LNCAP (cell line): ENCODE measurements around the gene TOLLIP.

ENCODE experiments used
- TF ChIP-seq, protein P1 (sequence below): fragments of 450-650 bp; IDR thresholded peaks from 2 replicates; pipeline ENCODE4 v1.5.1; 2017; ENCODE audit warnings: mild to moderate bottlenecking

Gene TOLLIP

DNA sequence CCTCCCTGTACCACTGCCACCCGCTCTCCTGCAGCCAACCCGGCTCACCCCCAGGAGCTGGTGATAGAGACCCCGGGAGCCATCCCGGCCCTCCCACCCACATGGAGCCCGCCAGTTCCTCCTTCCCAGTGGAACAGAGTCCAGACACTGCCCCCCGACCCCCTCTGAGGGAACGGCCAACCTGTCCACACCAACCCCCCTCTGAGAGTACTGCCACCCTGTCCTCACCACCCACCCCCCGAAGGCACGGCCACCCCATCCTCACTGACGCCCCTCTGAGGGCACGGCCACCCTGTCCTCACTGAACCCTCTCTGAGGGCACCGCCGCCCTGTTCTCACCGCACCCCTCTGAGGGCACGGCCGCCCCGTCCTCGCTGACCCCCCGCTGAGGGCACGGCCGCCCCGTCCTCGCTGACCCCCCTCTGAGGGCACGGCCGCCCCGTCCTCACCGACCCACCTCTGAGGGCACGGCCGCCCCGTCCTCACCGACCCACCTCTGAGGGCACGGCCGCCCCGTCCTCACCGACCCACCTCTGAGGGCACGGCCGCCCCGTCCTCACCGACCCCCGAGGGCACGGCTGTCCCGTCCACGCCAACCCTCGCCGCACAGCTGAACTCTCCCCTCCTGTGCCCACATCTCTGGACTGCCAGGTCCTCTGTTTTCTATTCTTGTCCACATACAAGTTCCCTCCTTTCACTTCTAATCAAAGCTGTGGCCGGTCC, 18.0 kb downstream of the TOLLIP start:
- TF ChIP-seq, protein P1, sequence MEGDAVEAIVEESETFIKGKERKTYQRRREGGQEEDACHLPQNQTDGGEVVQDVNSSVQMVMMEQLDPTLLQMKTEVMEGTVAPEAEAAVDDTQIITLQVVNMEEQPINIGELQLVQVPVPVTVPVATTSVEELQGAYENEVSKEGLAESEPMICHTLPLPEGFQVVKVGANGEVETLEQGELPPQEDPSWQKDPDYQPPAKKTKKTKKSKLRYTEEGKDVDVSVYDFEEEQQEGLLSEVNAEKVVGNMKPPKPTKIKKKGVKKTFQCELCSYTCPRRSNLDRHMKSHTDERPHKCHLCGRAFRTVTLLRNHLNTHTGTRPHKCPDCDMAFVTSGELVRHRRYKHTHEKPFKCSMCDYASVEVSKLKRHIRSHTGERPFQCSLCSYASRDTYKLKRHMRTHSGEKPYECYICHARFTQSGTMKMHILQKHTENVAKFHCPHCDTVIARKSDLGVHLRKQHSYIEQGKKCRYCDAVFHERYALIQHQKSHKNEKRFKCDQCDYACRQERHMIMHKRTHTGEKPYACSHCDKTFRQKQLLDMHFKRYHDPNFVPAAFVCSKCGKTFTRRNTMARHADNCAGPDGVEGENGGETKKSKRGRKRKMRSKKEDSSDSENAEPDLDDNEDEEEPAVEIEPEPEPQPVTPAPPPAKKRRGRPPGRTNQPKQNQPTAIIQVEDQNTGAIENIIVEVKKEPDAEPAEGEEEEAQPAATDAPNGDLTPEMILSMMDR = no peak

- TF ChIP-seq, protein P1 = no peak
Measured at GRCh38 chr11:1290052-1291040, 19.1 kb downstream of the TOLLIP start.

- TF ChIP-seq, protein P1 = no peak
Measured at GRCh38 chr11:1289211-1289935, 20.1 kb downstream of the TOLLIP start.

DNA sequence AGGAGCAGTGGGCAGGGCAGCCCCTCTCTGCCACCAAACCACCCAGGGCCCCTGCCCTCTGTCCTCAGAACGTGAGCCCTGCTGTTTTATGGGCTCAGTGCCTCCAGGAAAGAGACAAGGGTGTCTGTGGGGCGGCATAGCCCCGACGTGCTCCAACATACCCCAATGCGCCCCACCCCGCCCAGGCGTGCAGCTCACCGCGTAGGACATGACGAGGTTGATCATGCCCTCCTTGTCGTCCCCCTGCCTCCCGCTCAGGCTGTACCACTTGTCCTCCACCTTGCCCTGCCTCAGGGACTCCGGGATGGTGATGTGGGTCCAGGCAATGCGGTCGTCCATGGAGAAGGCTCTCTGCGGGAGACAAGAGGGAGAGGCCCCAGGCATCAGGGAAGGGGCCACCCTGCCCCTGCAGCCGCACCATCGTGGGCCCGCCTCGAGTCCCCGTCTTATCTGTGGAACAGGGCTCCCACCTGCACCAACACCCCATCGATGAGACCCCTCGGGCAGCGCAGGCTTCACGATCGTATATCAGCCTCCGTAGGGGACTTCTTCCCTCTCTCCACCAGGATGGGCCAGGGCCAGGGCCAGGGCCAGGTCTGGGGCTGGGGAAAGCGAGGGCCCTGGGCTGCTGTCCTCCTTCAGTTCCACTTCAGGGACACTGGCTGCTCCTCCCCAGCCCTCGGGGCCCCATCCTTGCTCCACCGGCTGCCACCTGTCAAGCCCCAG, 20.8 kb downstream of the TOLLIP start:
- TF ChIP-seq, protein P1 = no peak

DNA sequence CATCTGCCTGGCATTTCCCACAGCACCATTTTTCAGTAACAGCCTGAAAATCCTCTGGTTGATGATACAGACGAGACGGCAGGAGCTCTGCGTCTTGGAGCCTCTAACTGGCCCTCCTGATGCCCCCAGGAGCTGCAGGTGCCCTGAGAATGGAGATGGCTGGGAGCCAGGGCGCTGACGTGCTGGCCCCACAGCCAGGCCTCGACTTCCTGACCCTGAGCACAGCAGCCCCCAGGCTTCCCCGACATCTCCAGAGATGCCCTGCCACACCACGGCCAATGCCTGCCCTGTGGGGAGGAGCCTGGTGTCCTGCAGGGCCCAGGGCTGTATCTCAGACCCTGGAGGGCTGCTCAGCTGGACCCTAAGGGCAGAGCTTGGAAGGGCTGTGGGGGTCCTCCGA, 21.5 kb downstream of the TOLLIP start:
- TF ChIP-seq, protein P1 = no peak

DNA sequence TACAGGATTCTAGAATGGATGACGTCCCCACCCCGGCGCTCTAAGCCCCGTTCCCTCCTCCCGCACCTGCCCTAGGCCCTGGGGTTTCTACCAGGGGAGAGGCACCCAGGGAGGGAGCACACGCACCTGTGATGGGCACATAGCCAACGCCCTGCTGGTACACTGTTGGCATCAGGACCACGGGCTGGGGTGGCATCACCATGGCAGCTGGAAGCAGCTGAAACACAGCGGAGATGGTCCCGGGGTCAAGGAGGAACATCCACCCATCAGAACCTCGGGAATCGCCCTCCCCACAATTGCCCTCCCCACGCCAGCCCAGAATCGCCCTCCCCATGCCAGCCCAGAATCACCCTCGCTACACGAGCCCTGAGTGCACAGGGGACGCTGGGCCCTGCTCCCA, 23.6 kb downstream of the TOLLIP start:
- TF ChIP-seq, protein P1 = no peak

DNA sequence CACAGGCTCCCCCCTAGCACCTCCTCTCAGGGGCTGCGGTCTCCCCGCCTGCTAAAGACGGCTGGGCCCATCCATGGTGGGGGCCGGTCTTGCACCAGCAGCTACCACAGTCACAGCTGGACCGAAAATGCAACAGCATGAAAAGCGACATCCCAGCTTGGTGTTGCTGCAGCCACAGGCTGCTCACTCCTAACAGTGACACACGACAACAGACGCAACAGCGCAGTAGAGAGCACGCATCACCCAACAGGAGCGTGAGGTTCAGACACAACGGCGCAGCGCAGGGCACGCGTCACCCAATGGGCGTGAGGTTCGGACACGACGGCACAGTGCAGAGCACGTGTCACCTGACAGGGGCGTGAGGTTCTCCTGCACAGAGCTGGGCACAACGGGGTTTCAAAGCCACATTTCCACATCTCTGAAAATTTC, 24.1 kb downstream of the TOLLIP start:
- TF ChIP-seq, protein P1 = no peak
